HG03469 (cell line): ENCODE data around the gene ABCC9.
"Not testable (repeated sequence)": the region's sequence is repeated elsewhere in the genome, so short reads cannot be mapped to it uniquely, and the experiment has no call there.

Experiments used
- ATAC-seq: cut with Tn5 transposase; IDR thresholded peaks from one replicate; pipeline ENCODE4 v1.9.1; 2021; ENCODE audit warnings: mild to moderate bottlenecking, moderate library complexity, moderate number of reproducible peaks; ENCODE audit not compliant: unreplicated experiment

Gene ABCC9

GRCh38 chr12:21819236-21819635 lies 122.0 kb downstream of the ABCC9 start:
- ATAC-seq: no peak

- ATAC-seq: no peak
Measured at GRCh38 chr12:21818627-21819026, 122.6 kb downstream of the ABCC9 start.

GRCh38 chr12:21815306-21816062 lies 125.7 kb downstream of the ABCC9 start:
- no peak for ATAC-seq

- no peak for ATAC-seq
Measured at GRCh38 chr12:21814814-21815213, 126.4 kb downstream of the ABCC9 start.

GRCh38 chr12:21814327-21814726 lies 126.9 kb downstream of the ABCC9 start:
- ATAC-seq: no peak

- no peak for ATAC-seq
Measured at GRCh38 chr12:21813751-21814150, 127.5 kb downstream of the ABCC9 start.

- ATAC-seq: no peak
Measured at GRCh38 chr12:21813125-21813524, 128.1 kb downstream of the ABCC9 start.

- ATAC-seq: not testable (repeated sequence)
Measured at GRCh38 chr12:21812340-21812739, 128.9 kb downstream of the ABCC9 start.

GRCh38 chr12:21809100-21809499 lies 132.1 kb downstream of the ABCC9 start:
- no peak for ATAC-seq

GRCh38 chr12:21806255-21806654 lies 135.0 kb downstream of the ABCC9 start:
- ATAC-seq: no peak

GRCh38 chr12:21801522-21802288 lies 139.5 kb downstream of the ABCC9 start:
- no peak for ATAC-seq

GRCh38 chr12:21800011-21800410 lies 141.2 kb downstream of the ABCC9 start:
- no peak for ATAC-seq

GRCh38 chr12:21797539-21797938 lies 143.7 kb downstream of the ABCC9 start:
- ATAC-seq: no peak

- no peak for ATAC-seq
Measured at GRCh38 chr12:21795648-21796328, 145.4 kb downstream of the ABCC9 start.

GRCh38 chr12:21794807-21795595 lies 146.2 kb downstream of the ABCC9 start:
- not testable (repeated sequence) for ATAC-seq

- ATAC-seq: not testable (repeated sequence)
Measured at GRCh38 chr12:21789687-21790086, 151.5 kb downstream of the ABCC9 start.

- ATAC-seq: no peak
Measured at GRCh38 chr12:21788089-21788983, 152.9 kb downstream of the ABCC9 start.

GRCh38 chr12:21786041-21786531 lies 155.1 kb downstream of the ABCC9 start:
- ATAC-seq: no peak

GRCh38 chr12:21782723-21783122 lies 158.5 kb downstream of the ABCC9 start:
- not testable (repeated sequence) for ATAC-seq

- ATAC-seq: no peak
Measured at GRCh38 chr12:21780786-21781185, 160.4 kb downstream of the ABCC9 start.
